NCI-H82 treated with DMSO at 0.1 percent for 48 hours (cell line): ENCODE data around the gene ANKRD34C.
"Not testable (repeated sequence)": the region's sequence is repeated elsewhere in the genome, so short reads cannot be mapped to it uniquely, and the experiment has no call there.

Experiments
- DNase-seq: peaks from one replicate; lab custom pipeline; 2025; ENCODE audit not compliant: unreplicated experiment; lab: John Stamatoyannopoulos, UW

ANKRD34C gene

GRCh38 chr15:79310985-79311900 lies 28.7 kb downstream of the ANKRD34C start, which contains the start of gene TMED3:
Gene TMED3 (plus strand): TSS chr15:79311112. CDS start chr15:79311250, 138 bp downstream.
- DNase-seq = peak; percentile 67

GRCh38 chr15:79311901-79312553 lies 29.5 kb downstream of the ANKRD34C start:
- DNase-seq = no peak

- no peak for DNase-seq
These were observed 31.7 kb downstream of the ANKRD34C start for GRCh38 chr15:79314186-79314585.

- no peak for DNase-seq
These were observed 32.3 kb downstream of the ANKRD34C start for GRCh38 chr15:79314811-79315210.

- DNase-seq = no peak
These were observed 33.3 kb downstream of the ANKRD34C start for GRCh38 chr15:79315623-79316328.

- DNase-seq = no peak
These were observed 34.3 kb downstream of the ANKRD34C start for GRCh38 chr15:79316864-79317263.

- DNase-seq = not testable (repeated sequence)
These were observed 37.5 kb downstream of the ANKRD34C start for GRCh38 chr15:79319973-79320372.

- DNase-seq = no peak
These were observed 39.4 kb downstream of the ANKRD34C start for GRCh38 chr15:79321876-79322275.

- no peak for DNase-seq
These were observed 39.8 kb downstream of the ANKRD34C start for GRCh38 chr15:79322306-79322705.

- DNase-seq = no peak
These were observed 40.4 kb downstream of the ANKRD34C start for GRCh38 chr15:79322945-79323344.

GRCh38 chr15:79329171-79329611 lies 46.7 kb downstream of the ANKRD34C start:
- no peak for DNase-seq
